ENCODE measurements around the gene ZNF280D.
A peak's percentile ranks its signal among the peaks of the same experiment; 100 is the strongest.

Gene ZNF280D

GRCh38 chr15:56749982-56750381 is 16.7 kb upstream of the ZNF280D start:
- no peak for DNase-seq

DNA sequence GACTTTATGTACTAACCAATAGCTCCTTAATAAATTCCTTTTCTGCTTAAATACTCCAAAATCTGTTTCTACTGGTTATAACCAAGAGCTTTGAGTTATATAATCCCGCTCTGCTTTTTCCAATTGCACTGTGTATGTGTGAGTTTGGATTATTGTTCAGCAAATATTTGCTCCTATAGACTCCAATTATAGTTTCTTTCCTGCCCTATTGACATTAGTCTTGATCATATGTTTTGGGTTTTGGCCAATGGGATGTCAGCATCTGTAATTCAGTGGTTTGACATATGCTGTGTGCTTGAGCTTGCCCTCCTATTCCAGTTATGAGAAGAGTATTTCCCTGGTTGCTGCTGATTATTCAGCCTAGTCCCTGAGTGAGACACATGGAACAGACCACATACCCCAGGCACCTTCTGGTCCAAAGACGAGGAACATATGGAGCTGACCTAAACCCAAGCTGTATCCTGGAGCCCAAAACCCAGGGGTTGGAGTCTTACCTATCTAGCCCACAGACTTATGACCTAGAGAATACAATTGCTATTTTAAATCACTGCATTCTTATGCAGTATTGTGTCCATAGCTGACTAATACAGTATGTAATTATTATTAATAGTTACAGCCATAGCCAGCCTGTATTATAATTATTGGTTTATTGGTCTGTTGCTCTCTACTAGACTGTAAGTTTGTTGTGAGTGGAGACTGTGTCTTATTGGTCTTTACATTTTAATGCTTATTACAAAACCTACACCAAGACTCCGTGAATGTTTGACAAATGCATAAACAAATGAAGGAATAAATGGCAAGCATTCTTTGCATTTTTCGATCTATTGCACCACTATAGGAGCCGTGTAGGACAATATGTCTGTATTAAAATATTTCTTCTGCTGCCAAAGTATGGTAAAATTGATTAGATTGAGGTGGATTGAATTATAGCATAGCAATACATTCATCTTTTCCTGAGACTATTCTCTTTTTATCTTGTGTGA is 11.7 kb upstream of the ZNF280D start:
- DNase-seq, result no peak

GRCh38 chr15:56741541-56741940 is 8.2 kb upstream of the ZNF280D start:
- no peak for DNase-seq

DNA sequence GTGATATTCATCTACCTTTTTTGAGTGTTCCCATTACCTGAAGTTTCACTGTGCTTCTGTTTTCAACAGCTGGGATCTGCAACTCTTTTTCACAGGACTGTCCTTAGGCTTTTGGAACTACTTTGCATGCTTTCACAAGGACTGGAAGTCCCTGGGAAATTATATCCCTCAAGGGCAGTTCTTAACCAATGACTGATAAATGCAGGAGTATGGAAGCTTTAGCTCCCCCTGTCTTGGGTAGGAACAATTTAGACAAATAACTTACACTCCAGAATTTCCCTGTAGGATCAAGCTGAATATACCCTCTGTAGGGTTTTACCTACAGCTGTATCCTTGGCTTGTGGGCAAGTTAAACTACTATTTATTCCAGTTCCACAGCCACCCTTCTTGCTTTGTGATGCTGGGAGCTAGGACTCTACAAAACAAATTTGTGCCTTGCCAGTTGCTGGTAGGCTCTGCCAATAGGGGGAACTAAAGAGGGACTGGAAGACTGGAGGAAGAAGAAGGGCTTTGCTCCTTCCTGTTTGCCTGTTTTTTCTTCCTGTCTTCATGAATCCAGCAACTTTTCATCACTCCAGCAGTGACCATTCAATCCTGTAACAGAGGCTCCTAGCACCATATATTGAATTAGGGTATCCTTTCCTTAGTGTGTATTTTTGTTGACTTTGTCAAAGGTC is 6.8 kb upstream of the ZNF280D start:
- DNase-seq, result no peak

DNA sequence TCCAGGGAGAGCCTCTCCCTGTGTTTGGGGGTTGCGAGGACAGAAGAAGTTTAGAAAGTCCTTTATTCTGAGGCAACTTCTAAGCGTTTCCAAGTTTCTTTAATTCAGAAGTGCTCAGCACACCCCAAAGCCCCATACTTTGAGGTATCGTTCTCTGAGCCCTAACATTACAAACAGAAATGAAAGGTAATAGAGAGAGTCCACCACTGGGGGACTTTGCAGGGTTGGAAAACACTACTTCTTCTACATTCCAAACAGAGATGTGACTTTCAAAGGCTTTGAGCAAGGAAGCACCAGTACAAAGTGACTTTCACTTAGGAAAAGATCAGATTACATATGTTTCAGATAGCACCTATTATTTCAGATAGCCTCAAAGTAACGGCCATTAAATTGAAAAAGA is 6.2 kb upstream of the ZNF280D start:
- no peak for DNase-seq

- DNase-seq, result no peak
These were observed 4.5 kb upstream of the ZNF280D start for GRCh38 chr15:56737791-56738190.

GRCh38 chr15:56736881-56737707 is 3.8 kb upstream of the ZNF280D start:
- no peak for DNase-seq

DNA sequence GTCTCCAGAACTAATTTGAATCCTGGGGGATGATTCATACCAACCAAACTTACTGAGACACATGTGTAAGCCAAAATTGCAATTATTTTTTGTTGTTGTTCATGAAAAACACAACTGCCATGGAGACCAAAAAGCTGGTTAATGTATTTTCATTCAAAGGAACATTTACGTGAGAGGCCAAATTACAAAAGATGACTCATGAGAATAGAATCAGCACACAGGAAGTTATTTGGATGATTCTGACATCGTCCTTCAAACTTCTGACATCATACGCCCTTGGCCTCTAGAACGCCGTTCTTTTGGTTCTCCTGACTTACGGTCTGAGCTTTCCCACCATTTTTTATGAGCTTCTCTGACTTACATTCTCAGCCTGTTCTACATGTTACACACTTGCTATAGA is 3.0 kb upstream of the ZNF280D start:
- no peak for DNase-seq

GRCh38 chr15:56735589-56735988 is 2.3 kb upstream of the ZNF280D start:
- DNase-seq, result no peak

DNA sequence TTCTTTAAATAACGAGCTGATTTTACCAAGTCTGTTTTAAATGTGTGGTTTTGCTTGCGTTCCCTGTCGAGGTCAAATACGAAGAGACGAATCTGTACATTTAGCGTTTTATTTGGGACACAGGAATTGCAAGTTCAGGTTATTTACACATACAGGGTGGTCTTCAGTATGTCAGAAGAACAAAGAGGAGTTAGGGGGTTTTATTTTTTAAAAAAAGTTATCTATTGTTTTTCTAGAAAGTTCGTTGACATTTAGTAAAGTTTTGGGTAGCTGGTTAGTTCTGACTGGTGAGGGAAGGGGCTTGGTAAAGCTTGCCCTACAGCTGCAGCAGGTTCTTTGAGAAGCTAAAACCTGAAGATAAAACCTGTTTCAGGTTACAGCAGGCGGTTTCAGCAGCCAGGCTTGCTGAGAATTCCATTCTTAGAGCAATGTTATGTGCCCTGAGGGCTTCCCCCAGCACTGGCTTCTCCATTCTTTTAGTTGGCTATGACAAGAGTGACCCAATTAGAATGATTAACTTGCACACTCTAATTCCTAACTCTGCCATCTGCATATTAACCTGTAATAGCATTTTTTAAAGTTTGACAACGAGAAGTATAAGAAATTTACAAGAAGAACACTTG is 815 bp upstream of the ZNF280D start:
- DNase-seq, result no peak

DNA sequence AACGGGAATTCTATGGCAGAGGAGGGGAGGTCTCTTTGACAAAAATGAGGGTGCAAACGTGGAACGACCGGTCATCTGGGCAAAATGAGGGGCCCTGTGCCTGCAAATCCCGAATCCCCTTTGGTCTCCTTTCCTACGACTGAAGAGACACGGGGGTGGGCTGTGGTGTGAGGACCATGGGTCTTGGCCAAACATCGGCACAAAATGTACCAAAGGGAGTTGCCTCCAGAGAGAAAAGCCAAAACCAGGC is 498 bp downstream of the ZNF280D start:
- no peak for DNase-seq

DNA sequence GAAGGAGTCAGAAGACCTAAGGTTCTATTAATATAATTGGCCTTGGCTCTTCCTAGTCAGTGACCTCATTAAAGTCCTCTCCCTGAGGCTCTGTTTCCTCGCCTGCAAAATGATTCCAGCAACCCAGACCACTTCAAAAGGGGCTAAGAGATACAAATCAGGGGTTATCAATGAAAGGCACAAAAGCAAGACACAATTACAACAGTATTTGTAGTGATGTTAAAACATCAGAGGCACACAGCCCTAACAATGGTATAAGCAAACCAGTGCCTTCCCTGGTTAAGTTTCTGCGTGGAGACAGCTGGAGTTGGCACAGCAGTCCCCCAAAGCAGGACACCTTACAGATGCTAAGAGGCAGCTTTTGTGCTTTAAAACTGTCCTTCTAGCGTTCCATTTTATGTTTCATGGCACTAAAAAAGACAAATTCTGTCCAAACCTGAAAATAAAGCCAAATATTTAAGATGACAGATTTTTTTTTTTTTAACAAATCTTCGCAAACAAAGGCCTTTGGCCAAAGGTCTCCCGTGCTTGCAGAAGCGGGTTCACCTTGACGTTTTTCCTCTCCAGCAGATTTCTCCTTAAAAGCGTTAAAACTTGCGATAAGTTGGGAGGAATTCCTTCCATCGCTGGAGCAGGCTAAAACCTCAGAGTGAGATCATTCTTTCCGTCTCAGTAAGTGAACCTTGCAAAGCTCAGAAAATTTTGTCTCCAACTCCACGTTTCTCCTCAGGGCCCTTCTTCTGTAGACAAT is 999 bp downstream of the ZNF280D start:
- peak; percentile 3 for DNase-seq

DNA sequence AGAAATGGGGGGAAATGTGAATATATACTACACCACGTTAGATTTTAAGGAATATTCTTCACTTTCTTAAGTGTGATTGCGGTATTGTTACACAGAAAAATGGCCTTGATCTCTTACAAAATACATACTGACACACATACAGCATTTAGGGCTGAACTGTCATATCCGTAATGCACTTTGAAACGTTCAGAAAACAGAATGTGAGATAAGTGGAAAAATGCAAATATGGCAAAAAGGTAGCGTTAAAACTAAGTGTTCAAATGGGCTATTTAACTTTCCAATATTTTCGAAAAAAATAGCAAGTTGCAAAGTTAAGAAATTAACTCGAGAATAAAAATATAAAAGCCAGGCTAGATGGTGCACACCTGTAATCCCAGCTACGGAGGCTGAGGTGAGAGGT is 1.8 kb downstream of the ZNF280D start:
- DNase-seq, result no peak

GRCh38 chr15:56729561-56729960 is 3.7 kb downstream of the ZNF280D start:
- no peak for DNase-seq

- DNase-seq, result no peak
These were observed 7.9 kb downstream of the ZNF280D start for GRCh38 chr15:56725386-56725785.

- no peak for DNase-seq
These were observed 9.1 kb downstream of the ZNF280D start for GRCh38 chr15:56724232-56724631.

DNA sequence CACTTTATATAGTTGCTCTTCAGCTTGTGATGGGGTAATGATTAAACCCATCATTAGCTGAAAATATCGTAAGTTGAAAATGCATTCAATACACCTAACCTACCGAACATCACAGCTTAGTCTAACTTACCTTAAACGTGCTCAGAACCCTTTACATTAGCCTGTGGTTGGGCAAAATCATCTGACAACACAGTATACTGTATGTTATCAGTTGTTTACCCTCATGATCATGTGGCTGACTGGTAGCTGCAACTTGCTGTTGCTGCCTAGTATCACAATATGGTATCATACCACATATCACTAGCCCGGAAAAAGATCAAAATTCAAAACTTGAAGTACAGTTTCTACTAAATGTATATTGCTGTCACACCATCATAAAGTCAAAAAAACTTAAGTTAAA is 9.5 kb downstream of the ZNF280D start:
- no peak for DNase-seq

DNA sequence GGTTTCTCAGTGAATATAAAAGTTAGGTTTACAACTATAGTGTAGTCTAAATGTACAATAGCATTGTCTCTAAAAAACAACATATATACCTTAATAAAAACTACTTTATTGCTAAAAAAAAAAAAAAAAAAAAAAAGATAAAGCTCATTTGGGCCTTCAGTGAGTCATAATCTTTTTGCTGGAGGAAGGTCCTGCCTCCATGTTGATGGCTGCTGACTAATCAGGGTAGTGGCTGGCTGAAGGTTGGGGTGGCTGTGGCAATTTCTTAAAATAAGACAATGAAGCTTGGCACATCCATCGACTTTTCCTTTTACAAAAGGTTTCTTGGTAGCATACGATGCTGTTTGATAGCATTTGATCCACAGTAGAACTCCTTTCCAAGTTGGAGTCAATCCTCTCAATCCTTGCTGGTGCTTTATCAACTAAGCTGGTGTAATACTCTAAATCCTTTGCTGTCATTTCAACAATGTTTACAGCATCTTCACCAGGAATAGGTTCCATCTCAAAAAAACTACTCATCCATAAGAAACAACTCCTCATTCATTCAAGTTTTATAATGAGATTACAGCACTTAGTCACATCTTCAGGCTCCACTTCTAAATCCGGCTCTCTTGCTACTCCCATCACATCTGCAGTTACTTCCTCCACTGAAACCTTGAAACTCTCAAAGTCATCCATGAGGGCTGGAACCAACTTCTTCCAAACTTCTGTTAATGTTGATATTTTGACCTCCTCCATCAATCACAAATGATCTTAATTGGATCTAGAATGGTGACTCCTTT is 13.3 kb downstream of the ZNF280D start:
- DNase-seq, result no peak

GRCh38 chr15:56719021-56719612 is 14.2 kb downstream of the ZNF280D start:
- DNase-seq, result no peak

- no peak for DNase-seq
These were observed 14.7 kb downstream of the ZNF280D start for GRCh38 chr15:56718560-56718959.

DNA sequence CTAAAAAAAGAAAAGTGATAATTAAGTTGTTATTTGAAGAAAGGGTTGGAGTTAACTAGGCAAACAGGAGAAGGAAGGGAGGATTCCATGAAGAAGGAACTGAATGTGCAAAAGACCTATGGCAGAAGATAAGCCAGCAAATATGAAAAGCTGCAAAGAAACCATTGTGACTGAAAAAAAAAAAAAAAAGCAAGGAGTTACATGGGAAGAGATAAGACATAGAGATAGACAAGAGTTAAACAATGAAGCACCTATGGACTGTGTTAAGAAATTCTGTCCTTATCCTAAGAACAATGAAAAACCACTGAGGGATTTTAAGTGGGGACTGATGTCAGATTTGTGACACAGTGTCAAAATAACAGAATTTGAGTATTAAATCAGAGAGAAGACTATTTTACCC is 17.0 kb downstream of the ZNF280D start:
- DNase-seq, result no peak

Data from CD4-positive, alpha-beta T cell treated with Interleukin-6 for 4 hours (primary cell).